ENCODE results near the gene LRRC70.
"Not testable (repeated sequence)": the region's sequence is repeated elsewhere in the genome, so short reads cannot be mapped to it uniquely, and the experiment has no call there.

Gene LRRC70

DNA sequence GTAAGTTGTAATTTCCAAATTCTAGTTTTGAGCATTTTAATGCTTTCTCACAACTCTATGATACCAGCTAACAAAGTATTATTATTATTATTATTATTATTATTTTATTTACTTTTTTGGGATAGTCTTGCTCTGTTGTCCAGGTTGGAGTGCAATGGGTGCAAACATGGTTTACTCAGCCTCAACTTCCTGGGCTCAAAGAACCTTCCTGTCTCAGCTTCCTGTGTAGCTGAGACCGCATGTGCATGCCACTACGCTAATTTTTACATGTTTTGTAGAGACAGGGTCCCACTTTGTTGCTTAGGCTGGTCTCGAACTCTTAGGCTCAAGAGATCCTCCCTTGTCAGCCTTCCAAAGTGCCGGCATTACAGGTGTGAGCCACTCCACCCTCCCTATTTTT is 27.0 kb downstream of the LRRC70 start:
- DNase-seq (ENCODE audit: low spot score): no peak
- no peak for FAIRE-seq

DNA sequence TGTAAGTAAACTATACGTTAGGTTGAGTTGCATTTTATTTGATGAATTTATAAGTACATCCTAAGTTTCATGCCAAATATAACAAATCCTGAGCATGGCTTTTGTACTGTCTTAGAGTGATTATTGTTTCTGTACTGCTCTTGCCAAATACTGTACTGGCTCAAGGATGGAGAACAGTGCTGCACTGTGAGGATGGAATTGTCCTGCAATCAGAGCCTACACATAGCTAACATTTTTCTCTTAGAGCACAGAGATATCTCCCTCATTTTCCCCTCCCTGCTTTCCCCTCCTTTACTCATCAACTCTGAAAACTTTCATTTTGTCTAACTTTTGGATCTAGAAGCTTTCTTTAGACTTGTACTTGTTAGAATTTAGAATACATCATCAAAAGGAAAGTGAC is 28.3 kb downstream of the LRRC70 start:
- no peak for FAIRE-seq
- DNase-seq (ENCODE audit: low spot score): no peak

DNA sequence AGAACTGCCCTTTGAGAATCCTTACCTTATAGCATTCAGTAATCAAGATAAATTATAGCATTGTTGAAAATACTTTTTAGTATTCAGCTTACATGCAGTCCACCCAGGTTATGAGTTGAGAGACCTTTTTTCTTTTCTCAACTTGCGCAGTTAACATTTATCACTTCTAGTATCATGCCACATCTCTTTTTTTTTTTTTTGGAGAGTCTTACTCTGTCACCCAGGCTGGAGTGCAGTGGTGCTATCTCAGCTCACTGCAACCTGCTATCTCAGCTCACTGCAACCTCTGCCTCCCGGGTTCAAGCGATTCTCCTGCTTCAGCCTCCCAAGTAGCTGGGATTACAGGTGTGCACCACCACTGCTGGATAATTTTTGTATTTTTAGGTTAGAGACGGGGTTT is 29.0 kb downstream of the LRRC70 start:
- no peak for FAIRE-seq

DNA sequence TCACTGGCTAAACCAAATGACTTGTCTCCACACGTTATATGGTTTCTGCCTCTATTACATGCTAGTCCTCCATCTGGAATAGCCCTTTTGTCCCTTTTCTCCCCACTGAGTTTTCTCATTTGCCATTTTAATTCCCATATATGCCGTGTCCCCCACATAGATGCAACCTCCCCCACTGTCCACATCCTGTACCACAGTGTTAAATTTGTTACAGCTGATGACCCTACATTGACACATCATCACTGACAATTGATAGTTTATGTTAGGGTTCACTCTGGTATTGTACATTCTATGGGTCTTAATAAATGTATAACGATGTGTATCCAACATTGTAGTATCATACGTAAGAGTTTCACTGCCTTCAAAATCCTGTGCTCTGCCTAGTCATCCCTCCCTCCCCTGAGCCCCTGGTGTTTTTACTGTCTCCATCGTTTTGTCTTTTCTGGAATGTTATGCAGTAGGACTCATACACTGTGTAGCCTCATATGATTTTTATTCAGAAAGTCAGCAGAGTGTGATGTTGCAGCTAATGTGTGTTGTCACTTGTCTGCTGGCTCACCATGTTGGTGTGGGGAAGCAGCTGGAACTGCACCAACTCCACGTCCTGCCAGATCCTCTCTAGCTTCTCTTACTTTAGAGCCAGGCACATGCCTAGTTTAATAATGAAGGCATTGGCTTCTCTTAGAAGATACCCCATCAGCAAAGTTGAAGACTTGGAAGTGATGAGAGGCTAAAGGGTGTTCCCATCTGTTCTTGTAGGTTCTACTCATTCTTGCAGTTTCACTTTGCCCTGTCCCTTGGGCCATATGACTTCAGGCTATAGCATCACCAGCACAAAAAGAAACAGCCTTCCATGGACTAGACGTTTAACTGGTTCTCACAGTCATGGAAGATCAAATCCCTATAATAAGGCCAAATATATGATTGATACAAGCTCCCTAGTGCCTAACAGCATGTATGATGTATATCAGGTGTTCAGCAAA is 30.2 kb downstream of the LRRC70 start:
- DNase-seq (ENCODE audit: low spot score) (no peak), FAIRE-seq (no peak)

More for the DNA sequence above, 29.0 kb downstream of the LRRC70 start:
- DNase-seq (ENCODE audit: low spot score): no peak

DNA sequence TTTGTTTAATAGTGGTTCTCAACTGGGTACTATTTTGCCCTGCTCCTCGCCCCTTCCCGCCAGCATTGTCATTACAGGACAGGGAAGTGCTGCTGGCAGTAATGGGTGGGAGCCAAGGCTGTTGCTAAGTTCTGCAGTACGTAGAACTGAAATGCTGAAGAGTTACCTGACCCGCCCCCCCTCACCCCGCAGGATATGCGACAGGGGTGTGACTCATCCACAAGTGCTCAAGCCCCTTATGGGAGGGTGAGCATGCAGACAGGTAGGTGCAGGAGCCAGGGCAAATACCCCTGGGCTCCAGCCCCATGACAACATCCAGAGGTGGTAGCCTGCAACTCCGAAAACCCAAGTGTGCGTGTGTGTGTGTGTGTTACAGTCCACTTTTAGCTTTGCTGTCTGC is 35.7 kb downstream of the LRRC70 start:
- DNase-seq (ENCODE audit: low spot score) (no peak), FAIRE-seq (peak; percentile 59)

DNA sequence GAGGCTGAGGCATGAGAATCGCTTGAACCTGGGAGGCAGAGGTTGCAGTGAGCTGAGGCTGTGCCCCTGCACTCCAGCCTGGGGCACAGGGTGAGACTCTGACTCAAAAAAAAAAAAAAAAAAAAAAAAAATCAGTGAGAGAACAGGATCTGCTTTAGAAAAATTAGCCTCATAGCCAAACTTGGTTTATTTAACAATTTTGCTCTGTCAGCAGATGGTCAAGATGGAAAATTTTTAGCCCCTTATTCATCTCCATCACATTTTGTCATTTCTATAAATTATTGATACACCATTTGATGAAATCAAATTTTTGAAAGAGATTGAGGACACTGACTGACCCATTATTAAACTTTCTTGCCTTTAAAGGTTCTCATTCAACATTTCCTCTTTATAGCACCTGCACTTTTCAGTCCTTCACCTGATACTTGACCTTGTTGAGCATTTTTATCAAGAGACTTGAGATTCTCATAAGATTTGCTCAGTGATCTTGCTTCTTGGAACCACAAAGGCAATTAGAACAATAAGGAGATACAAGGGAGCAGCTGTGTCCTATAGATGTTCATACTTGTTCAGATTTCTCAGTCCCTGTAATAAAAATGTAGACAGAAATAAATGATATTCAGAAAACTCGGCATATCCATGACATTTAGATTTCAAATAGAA is 38.1 kb downstream of the LRRC70 start:
- DNase-seq (ENCODE audit: low spot score) (no peak), FAIRE-seq (no peak)

DNA sequence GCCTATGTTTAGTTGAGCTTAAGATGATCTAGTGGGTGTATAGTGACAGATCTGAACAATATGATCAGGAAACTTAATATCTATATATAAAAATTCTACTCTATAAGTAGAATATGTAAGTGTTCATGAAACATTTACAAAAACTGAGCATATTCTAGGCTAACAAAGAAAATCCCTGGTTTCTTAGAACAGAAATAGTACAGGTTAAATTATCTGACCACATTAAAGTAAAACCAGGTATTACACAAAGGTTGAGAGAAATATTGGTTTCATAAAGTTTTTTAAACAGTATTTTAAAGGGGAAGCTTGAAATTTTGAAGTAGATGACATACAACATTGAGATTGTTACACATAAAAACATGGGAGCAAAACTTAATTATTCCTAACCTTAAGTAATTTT is 39.3 kb downstream of the LRRC70 start:
- DNase-seq (ENCODE audit: low spot score) (no peak), FAIRE-seq (no peak)

DNA sequence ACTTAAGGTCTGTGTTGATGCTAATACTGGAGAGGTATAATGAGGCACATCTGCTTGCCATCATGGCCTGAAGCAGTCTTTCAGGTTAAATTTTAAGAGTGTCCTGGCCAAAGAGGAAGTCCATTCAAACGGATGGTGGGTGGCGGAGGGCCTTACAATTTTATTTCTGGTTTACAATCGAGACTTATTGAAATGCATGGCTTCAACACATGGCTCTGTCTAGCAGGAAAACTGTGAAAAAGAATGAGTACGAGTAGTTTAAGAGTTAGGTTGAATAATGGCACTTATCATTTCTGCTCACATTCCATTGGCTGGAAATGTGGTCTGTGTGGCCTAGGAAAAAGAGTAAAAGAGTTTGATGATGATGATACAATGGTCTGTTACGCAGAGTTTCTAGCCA is 42.1 kb downstream of the LRRC70 start:
- no peak for FAIRE-seq
- DNase-seq (ENCODE audit: low spot score): no peak

DNA sequence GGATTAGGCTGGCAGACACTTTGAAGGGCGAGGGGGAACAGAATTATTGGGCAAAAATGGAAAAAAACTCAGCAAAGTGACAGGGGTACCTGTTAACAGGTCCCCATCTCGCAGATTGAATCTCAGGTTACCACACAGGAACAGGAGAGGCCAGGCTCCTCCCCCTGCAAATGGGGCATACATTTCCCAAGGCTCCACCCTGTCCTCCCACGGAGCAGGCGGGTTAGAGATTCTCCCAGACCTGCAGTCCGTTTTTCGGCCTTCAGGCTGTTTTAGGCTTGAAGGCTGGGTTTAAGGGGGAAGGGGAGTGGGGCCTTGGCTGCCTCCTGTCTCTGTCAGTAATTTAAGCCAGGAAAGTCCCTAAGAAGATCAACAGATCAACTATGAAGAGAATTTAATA is 42.7 kb downstream of the LRRC70 start:
- no peak for FAIRE-seq

DNA sequence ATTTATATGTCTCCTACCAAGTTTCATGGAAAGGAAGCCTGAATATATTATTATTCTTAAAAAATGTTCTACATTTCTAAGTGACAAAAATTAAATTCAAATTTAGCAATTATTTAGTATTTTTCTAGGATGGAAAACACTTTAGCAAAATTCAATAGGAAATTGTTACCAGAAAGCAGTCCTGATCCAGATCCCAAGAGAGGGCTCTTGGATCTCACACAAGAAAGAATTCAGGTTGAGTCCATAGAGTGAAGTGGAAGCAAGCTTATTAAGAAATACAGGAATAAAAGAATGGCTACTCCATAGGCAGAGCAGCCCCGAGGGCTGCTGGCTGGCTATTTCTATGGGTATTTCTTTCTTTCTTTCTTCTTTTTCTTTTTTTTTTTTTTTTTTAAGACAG is 44.7 kb downstream of the LRRC70 start:
- DNase-seq (ENCODE audit: low spot score) (no peak), FAIRE-seq (no peak)

More for the DNA sequence above, 42.7 kb downstream of the LRRC70 start:
- DNase-seq (ENCODE audit: low spot score): no peak

DNA sequence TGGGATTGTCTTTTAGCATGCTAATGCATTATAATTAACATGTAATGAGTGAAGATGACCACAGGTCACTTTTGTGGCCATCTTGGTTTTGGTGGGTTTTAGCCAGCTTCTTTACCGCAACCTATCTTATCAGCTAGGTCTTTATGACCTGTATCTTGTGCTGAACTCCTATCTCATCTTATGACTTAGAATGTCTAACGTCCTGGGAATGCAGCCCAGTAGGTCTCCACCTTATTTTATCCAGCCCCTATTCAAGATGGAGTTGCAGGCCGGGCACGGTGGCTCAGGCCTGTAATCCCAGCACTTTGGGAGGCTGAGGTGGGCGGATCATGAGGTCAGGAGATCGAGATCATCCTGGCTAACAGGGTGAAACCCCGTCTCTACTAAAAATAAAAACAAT is 45.8 kb downstream of the LRRC70 start:
- FAIRE-seq; DNase-seq (ENCODE audit: low spot score): not testable (repeated sequence)

DNA sequence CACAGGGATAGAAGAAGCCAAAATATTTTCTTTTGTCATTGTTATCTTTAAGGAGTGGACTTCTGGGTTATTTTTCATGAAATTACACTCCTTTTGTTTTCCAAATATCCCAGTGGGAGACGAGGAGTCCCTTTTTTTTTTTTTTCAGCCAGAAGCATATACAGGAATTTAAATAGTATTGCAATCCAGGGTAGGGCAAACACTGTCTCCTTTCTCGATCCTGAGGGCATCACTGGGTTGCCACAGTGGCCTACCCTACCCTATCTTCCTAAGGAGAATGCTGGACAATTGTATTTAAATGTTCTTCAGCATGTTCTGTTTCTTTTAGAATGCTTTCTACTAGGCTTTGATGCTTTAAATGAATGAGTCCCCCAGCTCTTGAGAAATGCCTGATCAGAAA is 47.9 kb downstream of the LRRC70 start:
- FAIRE-seq: no peak
- DNase-seq (ENCODE audit: low spot score): no peak

DNA sequence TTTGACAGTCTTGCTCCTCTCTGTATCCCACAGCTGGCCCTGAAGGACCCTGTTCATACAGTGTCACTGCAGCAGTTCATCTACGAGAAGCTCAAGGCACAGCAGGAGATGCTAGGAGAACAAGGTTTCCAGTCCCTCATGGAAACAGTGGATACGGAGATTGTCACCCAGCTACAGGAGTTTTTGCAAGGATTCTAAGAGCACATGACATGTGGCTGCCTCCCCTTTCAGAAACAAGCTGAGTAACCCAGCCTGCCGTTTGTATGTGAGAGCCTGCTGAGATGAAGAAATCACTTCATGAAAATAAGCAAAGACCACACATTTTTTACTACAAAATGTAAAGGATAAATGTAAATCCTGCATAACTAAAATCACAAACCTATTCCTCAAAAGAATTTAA is 48.5 kb downstream of the LRRC70 start:
- no peak for FAIRE-seq
- DNase-seq (ENCODE audit: low spot score): no peak

DNA sequence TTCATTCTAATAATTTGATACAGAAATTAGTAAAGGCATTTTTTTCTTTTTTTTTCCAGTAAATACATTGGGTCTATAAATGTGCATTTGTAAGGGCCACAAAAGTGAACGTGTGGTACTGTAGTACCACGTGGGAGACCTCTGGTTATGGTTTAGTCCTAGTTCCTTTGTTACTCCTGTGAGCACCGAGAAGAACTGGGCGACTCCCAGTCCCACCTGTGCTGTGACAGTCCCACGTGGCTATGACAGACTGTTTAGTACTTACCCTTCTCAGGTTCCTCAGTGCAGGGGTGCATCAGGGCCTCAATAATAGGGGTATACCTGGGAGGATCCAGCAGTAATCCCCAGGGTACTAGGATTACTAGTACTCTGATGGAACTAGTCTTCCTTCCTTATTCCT is 49.3 kb downstream of the LRRC70 start:
- DNase-seq (ENCODE audit: low spot score): no peak
- FAIRE-seq: no peak

All from urothelium cell line (cell line).